ENCODE results near the gene MADD.

DNA sequence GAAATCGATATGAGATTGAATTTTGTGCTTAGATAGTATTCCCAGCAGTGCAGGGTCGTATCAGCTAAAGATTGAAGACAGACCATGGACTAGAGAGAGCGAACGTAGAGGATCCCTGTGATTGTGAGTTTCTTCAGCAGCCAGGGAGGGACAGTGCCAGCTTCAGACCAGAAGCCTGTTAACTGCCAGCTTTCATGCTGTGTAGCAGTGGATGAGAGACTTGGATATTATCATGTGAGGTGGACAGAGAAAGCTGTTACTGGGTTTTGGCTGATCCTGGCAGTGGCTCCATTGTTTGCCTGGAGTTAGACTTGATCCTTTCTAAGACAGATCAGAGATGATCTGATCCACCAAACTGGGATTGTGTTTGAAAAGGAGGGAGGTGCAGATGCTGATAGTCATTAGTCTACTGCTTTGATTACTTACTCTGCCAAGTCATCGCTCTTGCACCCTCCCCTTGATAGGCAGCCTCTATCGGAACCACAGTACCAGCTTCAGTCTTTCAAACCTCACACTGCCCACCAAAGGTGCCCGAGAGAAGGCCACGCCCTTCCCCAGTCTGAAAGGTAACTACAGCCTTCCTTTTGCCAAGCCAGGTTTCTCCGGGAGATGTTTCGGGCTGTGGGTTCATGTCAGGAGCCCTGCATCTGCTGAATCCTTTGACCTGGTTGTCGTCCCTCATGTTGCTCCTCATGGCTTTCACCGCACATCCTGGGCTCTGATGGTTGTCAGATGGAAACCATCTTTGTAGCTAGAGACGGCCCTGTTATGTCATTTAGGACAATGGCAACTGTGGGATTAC, 16.2 kb downstream of the MADD start:
- no peak for TF ChIP-seq EZH2phosphoT487 (IDR thresholded peaks at IDR 0.05; ENCODE audit: low read depth)
- TF ChIP-seq, protein P1, sequence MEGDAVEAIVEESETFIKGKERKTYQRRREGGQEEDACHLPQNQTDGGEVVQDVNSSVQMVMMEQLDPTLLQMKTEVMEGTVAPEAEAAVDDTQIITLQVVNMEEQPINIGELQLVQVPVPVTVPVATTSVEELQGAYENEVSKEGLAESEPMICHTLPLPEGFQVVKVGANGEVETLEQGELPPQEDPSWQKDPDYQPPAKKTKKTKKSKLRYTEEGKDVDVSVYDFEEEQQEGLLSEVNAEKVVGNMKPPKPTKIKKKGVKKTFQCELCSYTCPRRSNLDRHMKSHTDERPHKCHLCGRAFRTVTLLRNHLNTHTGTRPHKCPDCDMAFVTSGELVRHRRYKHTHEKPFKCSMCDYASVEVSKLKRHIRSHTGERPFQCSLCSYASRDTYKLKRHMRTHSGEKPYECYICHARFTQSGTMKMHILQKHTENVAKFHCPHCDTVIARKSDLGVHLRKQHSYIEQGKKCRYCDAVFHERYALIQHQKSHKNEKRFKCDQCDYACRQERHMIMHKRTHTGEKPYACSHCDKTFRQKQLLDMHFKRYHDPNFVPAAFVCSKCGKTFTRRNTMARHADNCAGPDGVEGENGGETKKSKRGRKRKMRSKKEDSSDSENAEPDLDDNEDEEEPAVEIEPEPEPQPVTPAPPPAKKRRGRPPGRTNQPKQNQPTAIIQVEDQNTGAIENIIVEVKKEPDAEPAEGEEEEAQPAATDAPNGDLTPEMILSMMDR (IDR thresholded peaks at IDR 0.05; ENCODE audit: low read depth, low read length): no peak

Data from OCI-LY3 (cell line).